GM12873 (cell line): Measurements from ENCODE around the gene PAH.

Experiments used
- CTCF ChIP-seq: IDR thresholded peaks from 2 replicates; pipeline ENCODE4 v1.5.1; 2012; ENCODE audit warnings: low read depth, mild to moderate bottlenecking, moderate library complexity, low read length, control low read depth; ENCODE audit not compliant: insufficient read depth; ENCODE audit errors: missing control alignments

The PAH gene

DNA sequence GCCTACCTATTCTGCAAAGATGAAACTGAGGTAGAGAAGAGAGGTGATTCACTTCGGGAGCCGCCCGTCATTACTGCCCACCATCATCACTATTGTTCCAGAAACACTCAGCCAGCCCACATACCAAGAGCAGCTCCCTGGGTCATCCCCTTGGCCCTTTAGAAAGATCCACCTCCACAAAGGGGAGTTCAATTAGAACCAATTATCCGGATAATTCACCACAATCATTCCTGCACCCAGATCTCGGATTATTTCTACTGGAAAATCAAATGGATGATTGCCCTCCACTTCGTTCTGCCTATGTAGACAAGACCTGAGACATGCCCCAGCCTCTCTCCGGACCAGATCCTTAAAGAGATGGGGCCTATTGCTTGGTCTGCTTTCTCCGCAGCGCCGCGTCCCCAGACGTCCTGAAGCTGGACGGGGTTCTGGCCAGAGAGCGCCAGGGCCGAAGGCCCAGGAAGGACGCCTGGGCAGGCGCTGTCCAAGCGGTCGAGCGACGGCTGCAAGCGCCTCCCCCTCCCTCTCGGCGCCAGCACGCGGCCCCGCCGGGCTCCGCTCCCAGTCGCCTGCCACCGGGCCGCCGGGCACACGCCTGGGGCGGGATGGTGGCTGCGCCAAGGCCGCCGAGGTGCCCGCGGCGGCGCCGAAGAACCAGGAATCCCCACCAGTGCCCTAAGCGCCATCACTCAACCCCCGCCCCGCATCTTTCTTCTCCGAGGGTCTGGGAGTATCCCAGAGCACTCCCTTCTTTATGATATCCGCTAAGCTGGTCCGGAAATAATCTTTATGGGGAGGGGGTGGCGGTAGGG, 39.1 kb upstream of the PAH start:
- TF ChIP-seq CTCF: no peak

GRCh38 chr12:102954134-102954533, 37.1 kb upstream of the PAH start:
- no peak for TF ChIP-seq CTCF

GRCh38 chr12:102953221-102953620, 36.2 kb upstream of the PAH start:
- no peak for TF ChIP-seq CTCF

DNA sequence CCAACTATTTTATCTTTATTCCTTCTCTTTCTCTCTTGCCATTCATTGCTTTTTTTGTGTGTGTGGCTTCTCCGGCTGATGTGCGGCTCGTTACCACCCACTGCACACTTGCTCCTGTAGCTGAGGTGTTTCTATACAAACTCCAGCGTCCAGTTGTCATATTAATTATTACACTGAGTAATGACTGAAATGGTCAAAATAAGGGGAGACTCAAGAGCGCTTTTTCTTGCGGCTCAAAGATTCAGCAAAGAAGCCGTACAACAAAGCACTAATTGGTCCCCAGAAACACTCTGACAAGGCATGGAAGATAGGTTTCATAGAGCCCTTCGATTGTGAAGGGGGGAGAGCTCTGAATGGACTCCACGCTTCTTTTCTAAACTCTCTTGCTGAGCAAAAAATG, 34.8 kb upstream of the PAH start:
- TF ChIP-seq CTCF: no peak

DNA sequence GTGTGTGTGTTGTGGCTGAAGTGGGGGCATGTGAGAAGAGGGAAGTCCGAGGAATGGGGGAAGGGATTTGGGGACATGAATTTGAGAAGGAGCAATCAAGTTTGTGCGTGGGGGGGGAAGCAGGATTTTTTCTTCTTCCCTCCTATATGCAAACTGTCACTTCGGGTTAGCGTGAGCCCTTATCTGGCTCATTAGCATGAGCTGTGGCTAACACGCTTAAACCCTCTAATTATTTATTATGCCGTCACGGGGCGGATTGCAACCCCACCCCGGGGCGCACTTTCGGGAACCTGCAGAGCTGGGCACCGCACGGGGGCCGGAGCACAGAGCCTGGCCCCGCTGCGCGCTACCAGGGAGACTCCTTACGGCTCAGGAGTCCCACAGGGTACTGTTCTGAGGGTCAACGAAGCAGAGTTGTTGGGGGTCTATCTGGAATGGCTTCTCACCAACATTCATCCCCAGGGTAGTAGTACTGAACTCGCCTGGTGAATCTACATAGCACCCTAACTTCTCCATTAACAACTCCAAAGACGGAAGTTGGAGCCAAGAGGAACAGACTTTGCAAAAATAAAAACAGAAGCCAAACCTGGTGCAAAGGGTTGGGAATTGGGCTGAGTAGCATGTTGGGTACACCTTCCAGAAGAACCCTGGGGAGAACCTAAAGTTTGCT, 34.0 kb upstream of the PAH start:
- no peak for TF ChIP-seq CTCF

DNA sequence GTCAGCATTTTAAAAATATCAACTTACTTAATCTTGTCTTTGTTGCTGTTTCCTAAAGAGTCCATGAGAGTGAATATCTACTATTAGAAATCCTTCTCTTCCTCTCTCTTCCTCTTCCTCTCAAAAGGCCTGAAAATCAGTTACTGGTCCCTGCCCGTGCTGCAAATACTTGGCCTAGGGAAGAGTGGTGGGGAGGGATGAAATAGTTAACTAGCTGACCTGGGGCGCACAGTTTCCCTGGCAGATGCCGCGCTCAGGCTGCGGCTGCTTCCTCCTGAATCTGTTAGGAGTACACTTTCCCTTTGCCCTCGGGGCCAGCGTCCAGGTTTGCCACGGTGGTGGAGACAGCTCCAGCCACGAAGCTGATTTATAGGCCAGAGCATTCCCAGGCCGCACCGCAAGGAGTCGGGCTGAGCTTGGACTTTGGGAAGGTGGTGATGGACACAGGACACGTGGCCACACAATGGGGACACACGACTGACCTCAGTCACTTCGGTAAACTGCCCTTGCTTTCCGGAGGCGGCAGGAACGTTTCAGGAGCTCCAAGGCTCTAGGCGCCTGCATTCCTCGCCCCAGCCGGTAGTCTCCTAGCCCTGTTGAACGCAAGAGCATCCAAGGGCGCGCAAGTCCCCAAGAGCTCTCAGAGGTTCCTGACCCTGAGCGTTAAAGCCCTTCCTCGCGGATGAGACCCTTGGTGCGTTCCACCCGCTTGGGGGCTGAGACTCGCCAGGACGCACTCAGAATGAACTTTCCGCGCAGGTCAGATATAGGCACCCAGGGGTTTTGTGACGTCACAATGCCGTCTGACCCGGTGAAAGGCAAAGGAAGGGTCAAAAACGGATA, 33.3 kb upstream of the PAH start:
- TF ChIP-seq CTCF: peak; percentile 30

- TF ChIP-seq CTCF: peak; percentile 93
Measured at GRCh38 chr12:102948941-102949352, 31.9 kb upstream of the PAH start.
